Fibroblast of pulmonary artery (primary cell): ENCODE measurements around the gene KRTAP15-1.

Source experiments
- DNase-seq: peaks from one replicate; pipeline ENCODE4 v3.0.0-alpha.2; 2010; ENCODE audit warnings: low read depth
- H3K4me3 ChIP-seq: replicated peaks from 2 replicates; pipeline ENCODE4 v1.5.1; 2011; ENCODE audit warnings: low read depth, mild to moderate bottlenecking, control low read depth, low read length, moderate library complexity
- CTCF ChIP-seq: IDR thresholded peaks from 2 replicates; pipeline ENCODE4 v1.5.1; 2011; ENCODE audit warnings: mild to moderate bottlenecking, control low read depth, low read length, inconsistent platforms; ENCODE audit errors: missing control alignments

KRTAP15-1 gene

GRCh38 chr21:30482130-30482529, 42.1 kb downstream of the KRTAP15-1 start:
- no peak overlapping the region for H3K4me3 ChIP-seq
- no peak for TF ChIP-seq CTCF
- DNase-seq: no peak

DNA sequence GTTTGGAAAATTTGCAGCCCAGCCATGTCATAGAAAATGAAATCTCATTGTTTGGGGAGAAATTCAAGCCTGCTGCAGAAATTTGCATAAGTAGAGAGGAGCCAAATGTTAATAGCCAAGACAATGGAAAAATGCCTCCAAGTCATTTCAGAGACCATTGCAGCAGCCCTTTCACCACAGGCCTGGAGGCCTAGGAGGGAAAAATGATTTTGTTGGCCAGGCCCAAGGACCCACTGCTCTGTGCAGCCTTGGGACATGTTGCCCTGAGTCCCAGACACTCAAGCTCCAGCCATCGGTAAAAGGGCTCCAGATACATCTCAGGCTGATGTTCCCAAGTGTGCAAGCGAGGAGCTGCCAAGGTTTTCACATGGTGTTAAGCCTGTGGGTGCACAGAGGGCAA, 46.1 kb downstream of the KRTAP15-1 start:
- no peak for DNase-seq
- no peak for TF ChIP-seq CTCF
- H3K4me3 ChIP-seq: no peak overlapping the region

GRCh38 chr21:30487336-30487735, 47.3 kb downstream of the KRTAP15-1 start, which contains the start of gene KRTAP19-2:
TSS of gene KRTAP19-2 (minus strand) at chr21:30487436. CDS start at chr21:30487348, 88 bp downstream.
- DNase-seq: no peak
- TF ChIP-seq CTCF: no peak
- H3K4me3 ChIP-seq: no peak within 1 kb of the TSS
